GF-D8 (cell line): ENCODE results near the gene SPANXD.
"Not testable (repeated sequence)": the region's sequence is repeated elsewhere in the genome, so short reads cannot be mapped to it uniquely, and the experiment has no call there.

ENCODE experiments used
- DNase-seq: peaks from one replicate; lab custom pipeline; 2025; lab: John Stamatoyannopoulos, UW

SPANXD gene

GRCh38 chrX:141698639-141699038, at the start of gene SPANXD:
Gene SPANXD (minus strand): TSS chrX:141698739. CDS start chrX:141698405, 334 bp downstream.
- DNase-seq, result not testable (repeated sequence)

- DNase-seq, result no peak
Observed at GRCh38 chrX:141742666-141743065, 44.1 kb upstream of the SPANXD start.

GRCh38 chrX:141736656-141737055, 38.1 kb upstream of the SPANXD start:
- DNase-seq, result no peak

GRCh38 chrX:141733371-141733770, 34.8 kb upstream of the SPANXD start:
- DNase-seq, result no peak

GRCh38 chrX:141732031-141732430, 33.5 kb upstream of the SPANXD start:
- no peak for DNase-seq

GRCh38 chrX:141724186-141724585, 25.6 kb upstream of the SPANXD start:
- no peak for DNase-seq

- DNase-seq, result no peak
Observed at GRCh38 chrX:141714680-141715079, 16.1 kb upstream of the SPANXD start.

- no peak for DNase-seq
Observed at GRCh38 chrX:141701072-141701471, 2.5 kb upstream of the SPANXD start.

- no peak for DNase-seq
Observed at GRCh38 chrX:141673946-141674345, 24.6 kb downstream of the SPANXD start.

GRCh38 chrX:141669689-141670088, 28.9 kb downstream of the SPANXD start:
- DNase-seq, result no peak

GRCh38 chrX:141668371-141668770, 30.2 kb downstream of the SPANXD start:
- DNase-seq, result no peak

- no peak for DNase-seq
Observed at GRCh38 chrX:141662781-141663180, 35.8 kb downstream of the SPANXD start.

GRCh38 chrX:141652286-141652685, 46.3 kb downstream of the SPANXD start:
- no peak for DNase-seq
